Limb (tissue), 2 donors: ENCODE results near the gene MAN1C1.

ENCODE experiments used
- DNase-seq, 2 donors: peaks; one replicate each; pipeline ENCODE4 v3.0.0-alpha.2; 2016; ENCODE audit errors: extremely low spot score in 2 of 2

MAN1C1 gene

GRCh38 chr1:25779388-25779787, 162.8 kb downstream of the MAN1C1 start:
- no peak for DNase-seq

DNA sequence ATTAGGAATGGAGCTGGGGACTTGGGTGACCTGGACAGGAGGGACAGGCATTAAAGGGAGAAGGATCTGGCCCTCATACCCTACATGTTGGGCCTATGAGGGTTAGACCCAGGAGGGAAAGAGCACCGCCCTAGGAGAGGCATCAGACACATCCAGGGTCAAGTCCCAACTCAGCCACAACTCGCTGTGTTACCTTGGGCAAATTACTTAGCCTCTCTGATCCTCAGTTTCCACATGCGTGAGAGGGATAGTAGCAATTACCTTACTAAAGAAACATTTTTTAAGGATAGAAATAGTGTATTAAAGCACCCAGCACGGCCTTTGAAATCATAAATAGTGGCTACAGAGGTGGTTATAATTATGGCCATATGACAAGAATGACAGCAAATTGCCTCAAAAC, 163.3 kb downstream of the MAN1C1 start:
- DNase-seq: no peak

GRCh38 chr1:25780318-25781129, 163.9 kb downstream of the MAN1C1 start:
- no peak for DNase-seq

GRCh38 chr1:25781130-25781433, 164.5 kb downstream of the MAN1C1 start:
- no peak for DNase-seq

DNA sequence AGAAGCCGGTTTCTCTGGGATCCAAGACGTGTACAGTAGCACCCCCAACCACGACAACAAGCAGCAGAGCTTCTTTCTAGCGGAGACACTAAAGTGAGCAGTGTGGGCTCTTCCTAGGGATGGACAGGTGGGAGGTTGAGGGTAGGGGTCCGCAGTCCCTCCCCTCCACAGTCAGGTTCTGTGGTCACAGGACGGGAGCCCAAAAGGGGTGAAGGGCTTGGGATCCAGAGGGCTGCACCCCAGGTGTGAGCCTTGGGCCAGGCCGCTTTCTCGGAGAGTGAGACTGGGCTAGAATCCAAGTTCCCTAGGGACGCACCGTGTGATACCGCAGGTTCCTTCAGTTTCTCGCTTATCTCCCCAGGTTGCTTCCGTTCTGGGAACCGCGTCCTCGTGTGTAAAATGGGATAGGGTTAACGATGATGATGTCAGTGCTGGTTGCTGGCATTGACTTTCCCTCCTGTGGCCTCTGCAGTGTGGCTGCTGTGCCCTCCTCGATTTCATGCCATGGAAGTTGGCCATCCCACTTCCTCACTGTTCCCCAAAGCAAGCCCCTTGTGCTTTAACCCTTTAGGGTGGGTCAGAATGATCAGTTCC, 166.1 kb downstream of the MAN1C1 start:
- DNase-seq: no peak

DNA sequence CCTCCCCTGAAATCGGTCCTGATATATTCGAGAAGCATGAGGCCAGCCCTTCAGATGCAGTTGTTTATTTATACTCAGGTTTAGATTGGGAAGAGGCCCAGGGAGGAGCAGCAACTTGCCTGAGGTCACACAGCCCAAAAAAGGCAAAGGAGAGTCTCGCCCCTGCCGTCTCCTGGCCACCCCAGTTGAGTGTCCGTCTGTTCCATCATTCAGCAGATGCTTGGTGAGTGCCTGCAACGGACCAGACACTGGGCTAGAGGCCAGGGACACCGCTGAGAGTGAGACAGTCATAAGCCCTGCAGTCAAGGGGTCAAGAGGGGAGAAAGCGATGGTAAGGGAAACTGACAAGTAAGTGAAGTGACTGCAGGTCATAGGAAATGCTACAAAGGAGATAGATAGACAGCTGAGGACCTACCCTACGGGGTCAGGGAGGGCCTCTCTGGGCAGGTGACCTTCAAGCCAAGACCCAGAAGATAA, 168.0 kb downstream of the MAN1C1 start:
- no peak for DNase-seq

DNA sequence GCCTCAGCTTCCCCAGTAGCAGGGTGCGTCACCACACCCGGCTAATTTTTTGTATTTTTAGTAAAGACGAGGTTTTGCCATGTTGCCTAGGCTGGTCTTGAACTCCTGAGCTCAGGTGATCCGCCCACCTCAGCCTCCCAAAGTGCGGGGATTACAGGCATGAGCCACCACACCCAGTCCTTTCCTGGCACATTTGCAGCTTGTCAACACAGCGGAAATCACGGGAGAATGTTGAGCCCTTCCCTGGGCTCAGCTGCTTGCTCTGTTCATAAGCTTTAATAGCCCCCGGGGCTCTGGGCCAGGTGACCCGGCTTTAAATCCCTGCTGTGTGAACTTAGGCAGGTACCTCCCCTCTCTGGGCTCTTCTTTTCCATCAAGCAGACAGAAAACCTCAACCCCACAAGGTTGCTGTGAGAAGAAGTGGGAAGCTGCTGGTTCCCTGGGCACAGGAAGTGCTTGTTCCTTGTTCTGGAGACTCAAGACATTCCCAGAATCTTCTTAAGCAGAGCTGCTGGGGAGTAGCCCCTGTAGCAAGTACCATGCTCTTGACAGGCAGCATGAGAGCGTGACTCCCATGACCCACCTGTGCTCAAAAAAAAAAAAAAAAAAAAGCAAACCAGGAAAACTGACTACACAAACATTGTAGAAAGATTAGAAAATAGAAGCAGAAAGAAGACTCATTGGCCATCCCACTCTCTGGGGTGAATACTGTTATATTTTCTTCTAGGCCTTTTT, 168.9 kb downstream of the MAN1C1 start:
- DNase-seq: no peak

GRCh38 chr1:25786887-25787759, 170.5 kb downstream of the MAN1C1 start:
- DNase-seq: no peak

DNA sequence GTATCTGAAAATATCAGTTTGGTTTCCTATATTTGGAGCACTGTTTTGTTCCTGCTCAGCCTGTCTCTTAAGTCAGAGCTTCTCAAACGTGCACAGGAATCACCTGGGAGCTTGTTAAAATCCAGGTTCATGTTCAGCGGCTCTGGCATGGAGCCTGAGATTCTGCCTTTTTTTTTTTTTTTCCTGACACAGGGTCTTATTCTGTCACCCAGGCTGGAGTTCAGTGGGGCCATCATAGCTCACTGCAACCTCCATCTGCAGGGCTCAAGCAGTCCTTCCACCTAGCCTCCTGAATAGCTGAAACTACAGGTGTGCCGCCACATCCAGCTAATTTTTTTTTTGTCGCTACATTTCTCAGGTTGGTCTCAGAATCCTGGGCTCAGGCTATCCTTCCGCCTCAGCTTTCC, 171.2 kb downstream of the MAN1C1 start:
- no peak for DNase-seq

DNA sequence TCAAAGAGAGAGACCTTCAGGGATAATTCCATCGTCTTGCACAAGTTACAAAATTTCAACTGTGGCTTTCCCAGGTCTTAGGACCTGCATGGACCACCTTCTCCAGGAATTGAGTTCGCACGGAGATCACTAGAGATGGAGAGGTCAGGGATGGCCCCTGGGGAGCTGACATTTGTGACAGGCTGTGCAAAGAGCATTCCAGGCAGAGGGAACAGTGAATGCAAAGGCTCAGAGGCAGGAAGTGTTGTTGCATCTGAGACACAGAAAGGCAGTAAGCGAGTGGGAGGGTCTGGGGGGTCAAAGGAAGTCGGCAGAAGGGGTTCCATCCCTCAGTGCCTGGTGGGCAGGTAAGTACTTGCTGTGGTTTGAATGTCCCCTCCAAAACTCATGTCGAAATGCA, 173.9 kb downstream of the MAN1C1 start:
- no peak for DNase-seq

GRCh38 chr1:25792115-25792514, 175.5 kb downstream of the MAN1C1 start:
- DNase-seq: no peak

- no peak for DNase-seq
These were observed 177.1 kb downstream of the MAN1C1 start for GRCh38 chr1:25793585-25794170.

- DNase-seq: no peak
These were observed 177.7 kb downstream of the MAN1C1 start for GRCh38 chr1:25794325-25794724.

GRCh38 chr1:25795211-25795610, 178.6 kb downstream of the MAN1C1 start:
- DNase-seq: no peak

GRCh38 chr1:25795946-25796810, 179.6 kb downstream of the MAN1C1 start:
- DNase-seq: no peak

DNA sequence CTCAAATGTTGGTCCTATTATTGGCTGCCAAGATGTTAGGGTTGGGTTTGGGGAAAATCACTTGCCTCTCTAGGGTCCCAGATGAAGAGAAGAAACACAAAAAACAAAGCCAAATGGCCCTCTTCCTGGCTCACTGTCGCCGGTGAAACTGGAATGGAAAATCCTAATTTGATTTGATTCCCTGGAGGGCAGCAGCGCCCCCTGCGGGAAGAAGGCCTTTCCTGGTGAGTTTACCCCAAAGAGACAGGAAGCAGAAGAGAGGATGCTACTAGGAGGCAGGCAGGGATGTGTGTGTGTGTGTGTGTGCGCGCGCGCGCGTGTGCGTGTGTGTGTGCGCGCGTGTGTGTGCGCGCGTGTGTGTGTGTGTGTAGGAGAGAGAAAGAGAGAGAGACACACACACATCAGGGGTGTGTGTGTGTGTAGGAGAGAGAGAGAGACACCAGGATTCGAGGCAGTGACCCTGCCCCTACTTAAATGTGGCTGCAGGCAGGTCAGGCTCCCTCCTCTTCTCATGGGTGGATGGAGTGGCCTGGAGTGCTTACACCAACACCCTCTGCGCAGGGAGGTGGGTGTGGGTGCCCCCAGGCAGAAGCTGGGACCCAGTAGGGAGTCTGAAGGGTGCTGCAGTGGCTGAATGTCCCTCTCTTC, 180.3 kb downstream of the MAN1C1 start:
- peak; percentile 44 to 82 for DNase-seq

DNA sequence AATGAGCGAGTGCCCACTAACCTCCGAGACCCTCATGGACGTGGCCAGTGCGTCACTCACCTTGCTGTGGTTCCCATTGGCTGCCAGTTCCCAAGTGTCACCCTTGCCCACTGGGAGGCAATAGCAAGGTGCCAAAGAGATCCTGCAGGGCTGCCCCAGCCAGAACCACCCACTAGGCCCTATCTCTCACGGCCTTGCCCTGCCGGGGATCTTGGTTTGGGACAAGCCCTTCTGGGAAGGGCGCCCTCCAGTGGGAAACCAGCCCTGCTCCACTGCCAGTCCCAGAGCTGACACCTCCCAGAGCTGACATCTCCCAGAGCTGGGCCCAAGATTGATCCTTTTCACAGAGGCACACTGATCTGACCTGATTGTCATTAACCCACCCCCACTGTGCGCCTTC, 181.3 kb downstream of the MAN1C1 start:
- DNase-seq: no peak

- no peak for DNase-seq
These were observed 182.2 kb downstream of the MAN1C1 start for GRCh38 chr1:25798666-25799351.

GRCh38 chr1:25799352-25799934, 182.9 kb downstream of the MAN1C1 start:
- DNase-seq: peak in 1 of 2 donors; percentile 53
